PC-9 (cell line): ENCODE measurements around the gene REXO4.

ENCODE experiments used
- CTCF ChIP-seq: fragments of 200-600 bp; sonication (generic); conservative IDR thresholded peaks from 2 replicates; pipeline ENCODE4 v1.6.1; 2017; ENCODE audit warnings: mixed run types, antibody characterized with exemption, mild to moderate bottlenecking, moderate library complexity
- EZH2 ChIP-seq: fragments of 200-600 bp; sonication (generic); IDR thresholded peaks from 2 replicates; pipeline ENCODE4 v1.8.0; 2017; ENCODE audit warnings: antibody characterized with exemption, low read depth

- no peak for TF ChIP-seq CTCF
- no peak for TF ChIP-seq EZH2
Measured at GRCh38 chr9:133367221-133367620, 50.6 kb downstream of the REXO4 start.
